Measurements from ENCODE around the gene CPTP.

CPTP gene

GRCh38 chr1:1318777-1319645 is 5.6 kb upstream of the CPTP start:
- Histone ChIP-seq H3K79me2 (ENCODE audit: insufficient read depth, low read length) (peaks cover 79% of the 10 kb centered on the region), H2AFZ (ENCODE audit: low read depth, low read length) (no peak overlapping the region), H3K4me1 (ENCODE audit: insufficient read depth, low read length) (peaks cover 33% of the 10 kb centered on the region), H4K20me1 (ENCODE audit: insufficient read depth, low read length) (peaks cover 73% of the 10 kb centered on the region), H3K4me2 (ENCODE audit: insufficient read depth, low read length) (no peak overlapping the region), H3K27me3 (ENCODE audit: insufficient read depth, low read length, poor library complexity) (no peaks in the 10 kb centered on the region), H3K4me3 (ENCODE audit: low read depth in 1 of 2, low read length in 2 of 2) (no peak overlapping the region), H3K9me3 (ENCODE audit: insufficient read depth, low read length, severe bottlenecking) (no peaks in the 10 kb centered on the region), H3K27ac (ENCODE audit: low read length) (no peak overlapping the region), H3K9ac (ENCODE audit: low read depth, low read length) (no peak overlapping the region), H3K36me3 (ENCODE audit: insufficient read depth, low read length) (peaks cover 74% of the 10 kb centered on the region)
- no peak for DNase-seq
- no peak for TF ChIP-seq EZH2 (IDR thresholded peaks at IDR 0.05; ENCODE audit: borderline replicate concordance, low read depth, low read length, severe bottlenecking)
- no peak for TF ChIP-seq CTCF (IDR thresholded peaks at IDR 0.05; ENCODE audit: borderline replicate concordance, extremely low read depth, low read length, poor library complexity, severe bottlenecking)
- no peak for ATAC-seq (ENCODE audit: insufficient read depth, low read depth)

GRCh38 chr1:1319646-1319941 is 5.0 kb upstream of the CPTP start:
- Histone ChIP-seq H3K4me3 (ENCODE audit: low read depth in 1 of 2, low read length in 2 of 2) (no peak overlapping the region), H3K27ac (ENCODE audit: low read length) (no peak overlapping the region), H2AFZ (ENCODE audit: low read depth, low read length) (no peak overlapping the region), H3K4me2 (ENCODE audit: insufficient read depth, low read length) (no peak overlapping the region), H3K4me1 (ENCODE audit: insufficient read depth, low read length) (peaks cover 33% of the 10 kb centered on the region), H3K36me3 (ENCODE audit: insufficient read depth, low read length) (peaks cover 68% of the 10 kb centered on the region), H3K9ac (ENCODE audit: low read depth, low read length) (no peak overlapping the region), H4K20me1 (ENCODE audit: insufficient read depth, low read length) (peaks cover 67% of the 10 kb centered on the region), H3K9me3 (ENCODE audit: insufficient read depth, low read length, severe bottlenecking) (no peaks in the 10 kb centered on the region), H3K79me2 (ENCODE audit: insufficient read depth, low read length) (peaks cover 79% of the 10 kb centered on the region), H3K27me3 (ENCODE audit: insufficient read depth, low read length, poor library complexity) (no peaks in the 10 kb centered on the region)
- TF ChIP-seq EZH2 (IDR thresholded peaks at IDR 0.05; ENCODE audit: borderline replicate concordance, low read depth, low read length, severe bottlenecking) (no peak), CTCF (IDR thresholded peaks at IDR 0.05; ENCODE audit: borderline replicate concordance, extremely low read depth, low read length, poor library complexity, severe bottlenecking) (no peak)
- no peak for DNase-seq
- ATAC-seq (ENCODE audit: insufficient read depth, low read depth), result no peak

DNA sequence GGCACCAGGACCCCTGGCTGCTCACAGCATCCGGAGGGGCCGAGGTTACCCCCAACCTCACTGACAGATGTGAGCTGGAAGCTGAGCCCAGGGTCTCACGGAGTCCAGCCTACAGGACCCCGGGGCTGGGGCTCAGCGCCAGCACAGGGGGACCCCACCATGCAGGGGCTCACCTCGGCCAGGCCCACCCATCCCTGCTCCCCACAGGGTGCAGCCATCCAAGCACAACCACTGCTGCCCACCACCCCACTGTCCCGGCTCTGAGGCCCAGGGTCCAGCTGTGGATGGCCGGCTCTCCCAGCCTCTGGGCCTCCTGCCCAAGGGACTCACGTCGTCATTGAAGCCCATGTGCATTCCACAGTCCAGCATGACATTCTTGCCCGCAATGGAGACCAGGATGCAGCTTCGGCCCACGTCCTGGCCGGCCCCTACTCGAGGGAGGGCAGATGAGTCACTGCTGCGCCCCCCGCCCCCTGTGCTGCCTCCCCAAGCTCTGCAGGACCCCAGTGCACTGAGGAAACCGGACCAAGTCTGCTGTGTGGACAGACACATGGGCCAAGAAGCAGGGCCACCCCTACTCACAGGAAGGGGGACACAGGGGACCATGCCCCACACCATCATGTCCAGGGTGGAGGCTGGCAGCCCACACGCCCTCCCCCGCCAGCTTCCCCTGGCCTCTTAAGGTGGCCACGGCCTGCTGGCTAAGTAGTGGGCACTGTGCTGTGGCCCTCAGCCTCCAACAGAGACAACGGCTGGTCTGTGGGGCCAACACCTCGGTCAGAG is 3.7 kb upstream of the CPTP start:
- H3K4me1 ChIP-seq (ENCODE audit: insufficient read depth, low read length), result peaks cover 44% of the 10 kb centered on the region
- peaks cover 69% of the 10 kb centered on the region for H4K20me1 ChIP-seq (ENCODE audit: insufficient read depth, low read length)
- TF ChIP-seq EZH2 (IDR thresholded peaks at IDR 0.05; ENCODE audit: borderline replicate concordance, low read depth, low read length, severe bottlenecking) (no peak), CTCF (IDR thresholded peaks at IDR 0.05; ENCODE audit: borderline replicate concordance, extremely low read depth, low read length, poor library complexity, severe bottlenecking) (no peak)
- no peak for DNase-seq
- H2AFZ ChIP-seq (ENCODE audit: low read depth, low read length), result no peak overlapping the region
- H3K4me3 ChIP-seq (ENCODE audit: low read depth in 1 of 2, low read length in 2 of 2), result no peak overlapping the region
- no peak for ATAC-seq (ENCODE audit: insufficient read depth, low read depth)
- H3K27me3 ChIP-seq (ENCODE audit: insufficient read depth, low read length, poor library complexity), result no peaks in the 10 kb centered on the region
- H3K9ac ChIP-seq (ENCODE audit: low read depth, low read length), result no peak overlapping the region
- peaks cover 58% of the 10 kb centered on the region for H3K36me3 ChIP-seq (ENCODE audit: insufficient read depth, low read length)
- H3K79me2 ChIP-seq (ENCODE audit: insufficient read depth, low read length), result peaks cover 81% of the 10 kb centered on the region
- H3K27ac ChIP-seq (ENCODE audit: low read length), result no peak overlapping the region
- peak overlapping the region; percentile 50; the same call in 1 of the 2 replicates for H3K4me2 ChIP-seq (ENCODE audit: insufficient read depth, low read length)
- H3K9me3 ChIP-seq (ENCODE audit: insufficient read depth, low read length, severe bottlenecking), result no peaks in the 10 kb centered on the region

All from DND-41 (cell line).